Measurements from ENCODE around the gene ZFP82. TPM values are rescaled to one million over a fixed set of nuclear protein-coding genes. Genes with fewer than 3 reads are reported as not detected.

Gene ZFP82
- total RNA-seq, 6 experiments from 2014 or later, result 1.7 to 3.9 (median 3.4) TPM

GRCh38 chr19:36409841-36410240, 8.6 kb downstream of the ZFP82 start:
- Mint-ChIP-seq H3K9me3 (peaks cover 43% of the 10 kb centered on the region), H3K4me3 (no peak overlapping the region), H3K27ac (no peak overlapping the region), H3K4me1 (ENCODE audit: low read depth) (no peaks in the 10 kb centered on the region), H3K27me3 (ENCODE audit: insufficient read depth) (no peaks in the 10 kb centered on the region), H3K36me3 (ENCODE audit: low read depth) (peaks cover 61% of the 10 kb centered on the region)
- no peak for TF ChIP-seq CTCF (IDR thresholded peaks at IDR 0.05)
- DNase-seq, result no peak

- Mint-ChIP-seq H3K4me3 (no peak overlapping the region), H3K27me3 (ENCODE audit: insufficient read depth) (no peaks in the 10 kb centered on the region), H3K27ac (no peak overlapping the region), H3K9me3 (peaks cover 39% of the 10 kb centered on the region), H3K4me1 (ENCODE audit: low read depth) (no peaks in the 10 kb centered on the region), H3K36me3 (ENCODE audit: low read depth) (peaks cover 71% of the 10 kb centered on the region)
- no peak for TF ChIP-seq CTCF (IDR thresholded peaks at IDR 0.05)
- DNase-seq, result no peak
Measured at GRCh38 chr19:36408101-36408500, 10.3 kb downstream of the ZFP82 start.

- DNase-seq, result no peak
- no peak for TF ChIP-seq CTCF (IDR thresholded peaks at IDR 0.05)
- Mint-ChIP-seq H3K27me3 (ENCODE audit: insufficient read depth) (no peaks in the 10 kb centered on the region), H3K4me1 (ENCODE audit: low read depth) (no peaks in the 10 kb centered on the region), H3K36me3 (ENCODE audit: low read depth) (peaks cover 70% of the 10 kb centered on the region), H3K27ac (no peak overlapping the region), H3K9me3 (peaks cover 38% of the 10 kb centered on the region), H3K4me3 (no peak overlapping the region)
Measured at GRCh38 chr19:36404498-36404897, 13.9 kb downstream of the ZFP82 start.

GRCh38 chr19:36401475-36401874, 17.0 kb downstream of the ZFP82 start:
- H3K27me3 Mint-ChIP-seq (ENCODE audit: insufficient read depth), result no peaks in the 10 kb centered on the region
- no peak overlapping the region for H3K4me3 Mint-ChIP-seq
- H3K36me3 Mint-ChIP-seq (ENCODE audit: low read depth), result peaks cover 72% of the 10 kb centered on the region
- H3K27ac Mint-ChIP-seq, result no peak overlapping the region
- peaks cover 53% of the 10 kb centered on the region for H3K9me3 Mint-ChIP-seq
- DNase-seq, result no peak
- H3K4me1 Mint-ChIP-seq (ENCODE audit: low read depth), result no peaks in the 10 kb centered on the region
- no peak for TF ChIP-seq CTCF (IDR thresholded peaks at IDR 0.05)

- TF ChIP-seq CTCF (IDR thresholded peaks at IDR 0.05), result no peak
- H3K4me3 Mint-ChIP-seq, result no peak overlapping the region
- H3K4me1 Mint-ChIP-seq (ENCODE audit: low read depth), result no peaks in the 10 kb centered on the region
- H3K9me3 Mint-ChIP-seq, result peaks cover 71% of the 10 kb centered on the region
- peaks cover 69% of the 10 kb centered on the region for H3K36me3 Mint-ChIP-seq (ENCODE audit: low read depth)
- DNase-seq, result no peak
- H3K27me3 Mint-ChIP-seq (ENCODE audit: insufficient read depth), result peaks cover 2% of the 10 kb centered on the region; the same call in 1 of the 2 replicates
- no peak overlapping the region for H3K27ac Mint-ChIP-seq
Measured at GRCh38 chr19:36398571-36398970, 19.9 kb downstream of the ZFP82 start.
